NCI-H2196 (cell line): ENCODE results near the gene FCGR3B.
"Not testable (repeated sequence)": the region's sequence is repeated elsewhere in the genome, so short reads cannot be mapped to it uniquely, and the experiment has no call there.

Experiments used
- DNase-seq: peaks from one replicate; lab custom pipeline; 2025; ENCODE audit not compliant: unreplicated experiment; lab: John Stamatoyannopoulos, UW

The FCGR3B gene

DNA sequence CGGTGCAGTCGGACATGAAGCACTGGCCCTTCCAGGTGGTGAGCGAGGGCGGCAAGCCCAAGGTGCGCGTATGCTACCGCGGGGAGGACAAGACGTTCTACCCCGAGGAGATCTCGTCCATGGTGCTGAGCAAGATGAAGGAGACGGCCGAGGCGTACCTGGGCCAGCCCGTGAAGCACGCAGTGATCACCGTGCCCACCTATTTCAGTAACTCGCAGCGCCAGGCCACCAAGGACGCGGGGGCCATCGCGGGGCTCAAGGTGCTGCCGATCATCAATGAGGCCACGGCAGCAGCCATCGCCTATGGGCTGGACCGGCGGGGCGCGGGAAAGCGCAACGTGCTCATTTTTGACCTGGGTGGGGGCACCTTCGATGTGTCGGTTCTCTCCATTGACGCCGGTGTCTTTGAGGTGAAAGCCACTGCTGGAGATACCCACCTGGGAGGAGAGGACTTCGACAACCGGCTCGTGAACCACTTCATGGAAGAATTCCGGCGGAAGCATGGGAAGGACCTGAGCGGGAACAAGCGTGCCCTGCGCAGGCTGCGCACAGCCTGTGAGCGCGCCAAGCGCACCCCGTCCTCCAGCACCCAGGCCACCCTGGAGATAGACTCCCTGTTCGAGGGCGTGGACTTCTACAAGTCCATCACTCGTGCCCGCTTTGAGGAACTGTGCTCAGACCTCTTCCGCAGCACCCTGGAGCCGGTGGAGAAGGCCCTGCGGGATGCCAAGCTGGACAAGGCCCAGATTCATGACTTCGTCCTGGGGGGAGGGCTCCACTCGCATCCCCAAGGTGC, 24.2 kb downstream of the FCGR3B start:
- not testable (repeated sequence) for DNase-seq

DNA sequence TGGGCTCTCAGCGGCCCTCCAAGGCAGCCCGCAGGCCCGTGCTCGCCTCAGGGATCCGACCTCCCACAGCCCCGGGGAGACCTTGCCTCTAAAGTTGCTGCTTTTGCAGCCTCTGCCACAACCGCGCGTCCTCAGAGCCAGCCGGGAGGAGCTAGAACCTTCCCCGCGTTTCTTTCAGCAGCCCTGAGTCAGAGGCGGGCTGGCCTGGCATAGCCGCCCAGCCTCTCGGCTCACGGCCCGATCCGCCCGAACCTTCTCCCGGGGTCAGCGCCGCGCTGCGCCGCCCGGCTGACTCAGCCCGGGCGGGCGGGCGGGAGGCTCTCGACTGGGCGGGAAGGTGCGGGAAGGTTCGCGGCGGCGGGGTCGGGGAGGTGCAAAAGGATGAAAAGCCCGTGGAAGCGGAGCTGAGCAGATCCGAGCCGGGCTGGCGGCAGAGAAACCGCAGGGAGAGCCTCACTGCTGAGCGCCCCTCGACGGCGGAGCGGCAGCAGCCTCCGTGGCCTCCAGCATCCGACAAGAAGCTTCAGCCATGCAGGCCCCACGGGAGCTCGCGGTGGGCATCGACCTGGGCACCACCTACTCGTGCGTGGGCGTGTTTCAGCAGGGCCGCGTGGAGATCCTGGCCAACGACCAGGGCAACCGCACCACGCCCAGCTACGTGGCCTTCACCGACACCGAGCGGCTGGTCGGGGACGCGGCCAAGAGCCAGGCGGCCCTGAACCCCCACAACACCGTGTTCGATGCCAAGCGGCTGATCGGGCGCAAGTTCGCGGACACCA, 25.0 kb downstream of the FCGR3B start:
- not testable (repeated sequence) for DNase-seq

DNA sequence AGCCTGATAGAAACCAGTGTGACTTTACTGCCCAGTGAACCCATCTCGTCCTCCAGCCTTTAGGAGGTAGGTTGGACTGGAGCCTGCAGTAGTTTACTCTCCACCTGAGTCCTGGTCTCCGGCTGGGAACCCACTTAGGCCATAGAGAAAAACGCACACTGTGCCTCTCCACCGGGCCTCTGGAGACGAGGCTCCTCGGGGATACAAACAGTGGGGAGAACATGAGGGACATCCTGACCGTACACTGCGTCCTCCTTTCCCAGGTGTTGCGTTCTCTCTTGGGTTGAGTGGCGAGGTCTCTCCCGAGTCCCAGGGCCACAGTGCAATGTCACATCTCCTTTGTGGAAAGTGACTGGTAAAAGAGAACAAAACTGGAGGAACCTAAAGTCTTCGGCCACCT, 26.0 kb downstream of the FCGR3B start:
- DNase-seq = not testable (repeated sequence)

DNA sequence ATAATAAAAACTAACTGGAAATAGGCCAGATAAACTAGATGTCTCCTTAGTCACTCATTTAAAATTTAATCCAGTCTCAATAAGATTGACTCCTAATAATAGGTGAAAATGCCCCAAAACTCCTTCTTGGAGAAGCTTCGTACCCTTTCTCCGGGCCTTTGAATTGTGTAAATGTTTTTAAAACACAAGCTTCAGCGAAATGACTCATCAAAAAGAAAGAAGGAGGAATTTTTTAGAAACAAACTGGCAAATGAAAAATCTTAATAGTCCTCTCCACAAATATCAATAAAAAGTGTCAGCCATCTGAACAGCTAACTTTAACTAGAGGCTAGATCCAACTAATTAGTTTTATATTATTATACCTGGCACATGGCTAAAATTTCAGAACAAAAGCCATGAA, 33.9 kb downstream of the FCGR3B start:
- not testable (repeated sequence) for DNase-seq

DNA sequence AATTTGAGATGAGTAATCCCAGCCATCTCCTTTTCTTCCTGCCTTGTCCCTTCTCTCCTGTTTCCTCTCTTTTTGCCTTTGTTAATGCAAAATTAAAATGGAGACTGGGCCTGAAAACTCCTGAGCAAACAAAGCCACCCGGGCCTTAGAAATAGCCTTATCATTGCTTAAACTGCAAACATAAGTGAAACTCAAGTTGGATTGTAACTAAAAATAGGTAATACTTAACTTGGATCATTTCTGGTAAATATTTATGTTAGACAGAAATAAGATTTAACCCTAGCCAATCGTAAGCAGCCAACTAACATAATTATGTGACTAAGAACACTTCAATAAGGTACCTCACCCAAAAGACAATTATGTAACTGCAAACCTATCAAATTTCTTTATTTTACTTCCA, 35.4 kb downstream of the FCGR3B start:
- not testable (repeated sequence) for DNase-seq

DNA sequence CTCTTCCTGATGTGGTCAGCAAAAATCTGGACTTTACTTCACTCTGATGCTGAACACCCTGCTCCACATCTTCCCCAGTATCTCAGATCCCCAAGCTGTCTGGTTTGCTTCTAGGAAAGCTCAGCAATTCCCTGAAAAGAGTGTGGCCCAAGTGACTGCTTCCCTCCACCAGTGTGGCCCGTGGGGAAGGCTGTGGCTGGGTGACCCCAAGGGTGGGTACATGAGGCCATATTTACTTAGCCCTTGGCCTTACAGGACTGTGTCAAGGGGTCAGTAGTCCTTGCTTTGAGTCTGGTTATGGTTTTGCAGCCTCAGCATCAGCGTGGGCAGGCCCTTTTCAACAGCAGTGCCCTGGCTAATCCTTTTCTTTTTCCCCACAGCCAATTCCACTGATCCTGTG, 35.8 kb downstream of the FCGR3B start:
- not testable (repeated sequence) for DNase-seq

DNA sequence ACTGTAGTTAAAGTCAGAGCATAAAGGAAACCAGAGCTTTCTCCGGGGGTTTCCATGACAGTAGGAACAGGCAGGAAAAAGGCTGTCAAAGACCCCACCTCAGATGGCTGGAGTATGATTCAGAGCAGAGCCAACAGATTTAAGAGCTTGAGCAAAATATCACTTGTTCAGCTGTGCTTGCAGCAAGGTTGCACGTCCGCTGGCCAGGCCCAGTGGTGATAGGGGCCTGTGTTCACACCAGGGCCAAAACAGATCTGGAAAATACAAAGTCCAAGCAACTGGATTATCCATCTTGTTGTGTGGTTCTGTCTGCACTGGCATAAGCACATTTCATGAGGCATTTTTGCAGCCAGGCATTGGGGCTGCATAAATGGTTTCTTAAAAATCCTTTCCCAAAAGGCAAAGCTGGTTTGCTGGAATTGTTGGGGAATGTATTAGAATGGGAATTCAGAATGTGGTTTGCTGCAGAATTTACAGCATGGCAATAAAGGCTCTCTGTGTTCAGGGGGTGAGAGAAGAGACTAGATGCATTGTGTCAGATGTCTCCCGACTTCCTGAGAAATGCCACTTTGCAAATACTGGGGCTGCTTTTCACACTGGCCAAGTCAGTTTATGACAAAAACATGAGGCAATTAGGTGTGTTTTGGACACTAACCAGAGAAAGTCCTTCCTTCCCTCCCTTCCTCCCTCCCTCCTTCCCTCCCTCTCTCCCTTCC, 36.5 kb downstream of the FCGR3B start:
- DNase-seq = not testable (repeated sequence)

DNA sequence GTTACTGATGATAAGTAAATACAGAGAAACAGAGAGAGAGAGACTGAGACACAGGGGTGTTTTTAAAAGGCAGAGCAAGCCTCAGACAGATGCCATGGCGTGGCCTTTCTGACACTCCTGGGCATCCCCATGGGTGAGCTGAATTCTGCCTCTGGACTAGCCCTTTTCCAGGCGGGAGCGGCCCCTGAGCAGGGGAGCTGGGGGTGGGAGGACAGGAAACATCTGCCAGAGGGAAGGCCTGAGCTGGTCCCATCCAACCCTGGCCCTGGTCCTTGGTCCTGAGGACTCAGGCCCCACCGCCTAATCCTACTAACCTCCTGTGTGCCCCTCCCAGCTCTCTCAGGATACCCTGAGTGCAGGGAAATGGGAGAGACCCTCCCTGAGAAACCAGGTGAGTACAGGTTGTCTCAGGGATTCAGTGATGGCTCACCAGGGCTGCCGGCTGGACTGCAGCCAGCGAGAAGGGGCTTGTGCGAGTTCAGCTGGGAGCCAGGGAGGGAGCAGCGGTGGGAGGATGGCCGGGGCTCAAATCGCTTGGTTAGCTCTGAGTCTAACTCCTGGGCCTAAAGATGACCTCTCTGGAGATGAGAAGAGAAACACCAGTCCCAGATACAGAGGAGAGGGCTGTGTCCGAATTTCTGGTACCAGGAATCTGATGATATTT, 37.8 kb downstream of the FCGR3B start:
- DNase-seq = not testable (repeated sequence)

DNA sequence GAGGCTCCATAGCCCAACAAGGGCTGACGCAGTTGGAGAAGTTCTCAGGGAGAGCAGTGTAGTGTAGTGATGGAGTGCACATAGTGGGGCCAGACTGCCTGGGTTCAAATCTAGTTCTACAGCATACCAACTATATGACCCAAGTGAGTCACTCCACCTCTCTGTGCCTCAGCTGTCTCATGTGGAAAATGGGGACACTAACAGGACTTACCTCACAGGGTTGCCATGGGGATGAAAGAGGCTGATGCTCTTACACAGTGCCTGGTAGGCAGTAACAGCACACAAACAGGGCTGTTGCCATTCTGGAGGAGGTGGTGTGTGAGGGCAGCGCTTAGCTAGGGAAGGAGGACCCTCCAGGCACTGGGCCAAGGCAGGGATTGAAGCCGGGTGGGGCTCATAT, 38.4 kb downstream of the FCGR3B start:
- DNase-seq = not testable (repeated sequence)

DNA sequence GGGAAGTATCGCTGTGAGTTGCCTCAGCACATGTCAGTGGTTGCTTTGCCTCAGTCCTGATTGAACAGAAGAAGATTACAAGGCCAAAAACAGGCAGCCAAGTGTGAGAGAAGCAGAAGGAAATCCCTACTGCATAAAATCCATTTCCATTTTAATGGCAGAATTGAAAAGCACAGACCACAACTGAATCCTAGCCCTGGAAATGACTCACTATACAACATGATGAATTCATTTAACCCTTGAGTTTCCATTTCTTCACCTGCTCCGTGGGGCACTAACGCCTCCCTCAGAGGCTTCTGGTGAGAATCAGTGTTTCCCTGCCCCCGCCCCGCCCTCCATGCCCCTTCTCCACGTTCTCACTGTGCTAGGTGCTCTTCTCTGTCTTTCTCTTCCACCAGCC, 41.1 kb downstream of the FCGR3B start:
- DNase-seq = not testable (repeated sequence)

DNA sequence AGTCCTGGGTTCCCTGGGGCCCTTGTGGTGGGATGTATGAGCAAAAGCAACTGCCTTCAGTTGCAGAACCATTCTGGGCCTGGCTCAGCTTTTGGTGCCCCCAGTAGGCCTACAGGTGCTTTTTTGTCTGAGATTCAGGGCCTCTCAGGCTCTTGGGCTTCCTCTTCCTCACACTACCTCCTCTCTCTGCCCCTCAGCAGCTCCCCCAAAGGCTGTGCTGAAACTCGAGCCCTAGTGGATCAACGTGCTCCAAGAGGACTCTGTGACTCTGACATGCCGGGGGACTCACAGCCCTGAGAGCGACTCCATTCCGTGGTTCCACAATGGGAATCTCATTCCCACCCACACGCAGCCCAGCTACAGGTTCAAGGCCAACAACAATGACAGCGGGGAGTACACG, 41.6 kb downstream of the FCGR3B start:
- DNase-seq = not testable (repeated sequence)

DNA sequence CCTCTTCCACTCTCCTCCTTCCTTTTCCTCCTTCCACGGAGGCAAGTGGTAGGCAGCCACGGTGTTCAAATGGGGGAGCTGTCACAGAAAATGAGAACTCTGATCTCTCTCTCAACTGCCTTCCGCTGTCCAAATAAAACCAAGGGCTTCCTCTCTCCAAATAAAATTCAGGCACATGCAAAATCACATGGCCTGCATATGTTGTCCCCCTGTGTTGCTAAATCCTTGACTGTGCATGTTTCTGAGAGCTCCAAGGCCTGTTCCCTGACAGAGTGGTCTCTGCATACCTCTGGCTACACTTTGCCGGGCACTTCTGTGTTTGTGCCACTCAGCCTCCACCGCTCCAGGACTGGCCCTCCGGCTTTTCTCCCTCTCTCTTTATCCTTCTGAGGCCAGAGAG, 42.4 kb downstream of the FCGR3B start:
- not testable (repeated sequence) for DNase-seq

DNA sequence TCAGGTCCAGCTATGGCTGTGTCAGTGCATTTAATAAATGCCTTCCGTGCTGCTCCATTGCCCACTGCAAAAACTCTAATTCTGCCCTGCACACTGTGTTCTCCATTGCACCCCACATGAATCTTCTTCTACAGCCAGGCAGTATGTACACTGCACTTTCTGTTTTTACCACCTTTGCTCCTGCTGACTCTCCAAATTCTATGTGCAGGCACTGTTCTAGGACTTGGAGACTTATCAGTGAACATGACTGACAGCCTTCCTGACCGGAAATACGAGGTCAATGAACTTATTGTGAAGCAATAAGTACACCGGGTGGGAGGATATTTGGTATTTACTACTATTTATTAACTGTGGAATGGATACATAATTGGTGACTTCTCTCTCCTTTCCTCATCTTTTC, 48.1 kb downstream of the FCGR3B start:
- DNase-seq = not testable (repeated sequence)

DNA sequence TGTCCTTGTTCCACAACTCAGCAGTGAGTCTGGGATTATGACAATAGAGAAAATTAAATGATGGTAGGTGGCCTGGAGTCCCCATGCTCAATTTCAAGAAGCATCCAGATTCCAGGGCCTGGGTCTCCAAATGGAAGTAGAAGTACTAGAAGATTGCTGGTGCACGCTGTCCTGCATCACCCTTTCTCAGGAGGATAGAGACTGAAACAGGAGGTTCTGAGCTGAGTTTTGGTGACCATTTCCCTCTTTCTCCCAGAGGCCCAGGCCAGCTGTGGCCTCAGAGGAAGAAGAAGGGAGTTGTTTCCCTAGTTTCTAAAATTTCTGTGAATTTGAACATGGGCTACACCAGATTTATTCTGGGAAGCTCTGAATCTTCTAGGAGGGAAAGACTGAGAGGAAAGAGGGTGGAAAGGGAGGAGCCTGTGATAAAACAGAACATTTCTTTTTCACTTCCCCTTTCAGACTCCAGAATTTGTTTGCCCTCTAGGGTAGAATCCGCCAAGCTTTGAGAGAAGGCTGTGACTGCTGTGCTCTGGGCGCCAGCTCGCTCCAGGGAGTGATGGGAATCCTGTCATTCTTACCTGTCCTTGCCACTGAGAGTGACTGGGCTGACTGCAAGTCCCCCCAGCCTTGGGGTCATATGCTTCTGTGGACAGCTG, 50.0 kb downstream of the FCGR3B start:
- DNase-seq = not testable (repeated sequence)

DNA sequence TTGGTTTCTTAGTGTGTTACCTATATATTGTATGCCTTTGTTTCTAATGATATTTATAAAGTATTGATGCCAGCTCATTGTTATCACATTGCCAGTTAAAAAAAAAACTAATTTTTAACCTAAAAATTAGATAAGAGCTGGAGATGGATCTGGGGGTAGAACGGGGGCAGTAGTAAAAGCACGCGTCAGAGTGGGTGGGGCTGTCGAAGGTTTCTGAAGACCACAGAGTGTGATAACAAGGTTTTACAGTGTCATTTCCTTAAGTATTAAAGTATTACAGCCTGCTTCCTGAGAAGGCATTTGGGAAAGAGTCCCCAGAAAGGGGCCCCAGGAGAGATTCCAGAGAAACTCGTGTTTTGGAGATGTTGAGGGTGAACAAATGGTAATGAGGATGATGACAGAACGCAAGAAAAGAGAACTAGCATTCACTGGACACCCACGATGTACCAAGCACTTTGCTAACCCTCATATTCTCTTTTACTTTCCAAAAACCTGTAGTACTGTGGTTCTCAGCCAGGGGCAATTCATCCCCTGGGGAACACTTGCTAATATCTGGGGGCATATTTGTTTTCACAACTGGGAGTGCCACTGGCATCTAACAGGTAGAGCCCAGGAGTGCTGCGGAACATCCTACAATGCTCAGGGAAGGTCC, 51.0 kb downstream of the FCGR3B start:
- not testable (repeated sequence) for DNase-seq

DNA sequence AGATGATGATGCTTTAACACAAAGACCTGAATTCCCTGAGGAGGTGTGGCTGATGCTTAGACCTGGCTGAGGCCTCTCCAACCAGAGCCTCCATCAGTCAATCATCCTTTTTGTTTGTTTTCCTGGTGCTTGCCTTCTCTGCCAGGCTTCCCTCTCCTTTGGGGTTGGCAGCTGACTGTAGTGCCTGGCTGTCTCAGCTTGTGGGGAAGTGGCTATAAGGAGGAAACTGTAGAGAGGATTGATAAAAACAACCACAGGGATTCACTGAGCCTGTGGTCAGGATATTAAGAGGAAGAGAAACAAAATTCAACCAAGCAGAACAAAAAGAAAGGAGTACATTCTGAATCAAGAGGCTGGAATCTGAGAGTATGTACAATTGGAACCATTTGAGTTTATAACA, 54.3 kb downstream of the FCGR3B start:
- not testable (repeated sequence) for DNase-seq
